Neural cell (in vitro differentiated cells): ENCODE results near the gene SMIM44.

Experiments
- CTCF ChIP-seq: fragments of 450-650 bp; IDR thresholded peaks from 2 replicates; pipeline ENCODE4 v1.5.1; 2014; ENCODE audit warnings: antibody characterized with exemption, mild to moderate bottlenecking, moderate library complexity; ENCODE audit not compliant: poor library complexity, severe bottlenecking
- EP300 ChIP-seq: fragments of 450-650 bp; conservative IDR thresholded peaks from 2 replicates; pipeline ENCODE4 v1.6.1; 2014; ENCODE audit warnings: antibody characterized with exemption, mild to moderate bottlenecking, moderate library complexity; ENCODE audit not compliant: poor library complexity, severe bottlenecking
- POLR2AphosphoS5 ChIP-seq: IDR thresholded peaks from 2 replicates; pipeline ENCODE4 v1.6.1; 2012

GRCh38 chr19:3520166-3521103, 37.2 kb upstream of the SMIM44 start:
- TF ChIP-seq POLR2AphosphoS5 (no peak), CTCF (no peak), EP300 (no peak)
